LNCaP clone FGC (cell line): ENCODE measurements around the gene NRCAM.

Source experiments
- DNase-seq: peaks from one replicate; pipeline ENCODE4 v3.0.0-alpha.2; 2011; ENCODE audit warnings: low read depth
- H3K4me3 ChIP-seq: 2 replicates; pipeline ENCODE4 v1.5.1; 2011; ENCODE audit warnings: mild to moderate bottlenecking, low read depth, low read length, control low read depth
- TF ChIP-seq, protein P1 (sequence below): IDR thresholded peaks from 2 replicates; pipeline ENCODE4 v1.5.1; 2012; ENCODE audit warnings: mild to moderate bottlenecking; ENCODE audit not compliant: control insufficient read depth, insufficient read depth; ENCODE audit errors: extremely low read depth

NRCAM gene

DNA sequence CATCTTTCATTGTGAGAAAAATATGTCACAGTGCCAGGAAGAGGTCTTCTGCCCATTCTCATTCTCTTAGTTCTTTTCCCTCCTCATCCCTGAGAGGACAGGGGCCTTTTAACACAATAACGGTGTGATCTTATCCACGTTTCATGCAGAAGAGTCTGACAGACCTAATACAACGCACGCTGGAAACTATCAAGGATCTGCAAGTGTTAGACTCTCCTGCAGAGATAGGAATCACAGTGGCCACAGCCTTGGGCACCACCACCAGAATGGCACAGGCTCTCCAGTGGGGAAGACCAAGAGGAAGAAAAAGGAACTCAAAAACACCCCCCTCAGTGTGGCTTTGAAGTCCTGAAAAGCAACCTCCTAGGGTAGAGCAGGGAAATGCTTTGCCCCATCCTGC is 253.5 kb downstream of the NRCAM start:
- H3K4me3 ChIP-seq, result no peak overlapping the region
- no peak for DNase-seq
- TF ChIP-seq, protein P1, sequence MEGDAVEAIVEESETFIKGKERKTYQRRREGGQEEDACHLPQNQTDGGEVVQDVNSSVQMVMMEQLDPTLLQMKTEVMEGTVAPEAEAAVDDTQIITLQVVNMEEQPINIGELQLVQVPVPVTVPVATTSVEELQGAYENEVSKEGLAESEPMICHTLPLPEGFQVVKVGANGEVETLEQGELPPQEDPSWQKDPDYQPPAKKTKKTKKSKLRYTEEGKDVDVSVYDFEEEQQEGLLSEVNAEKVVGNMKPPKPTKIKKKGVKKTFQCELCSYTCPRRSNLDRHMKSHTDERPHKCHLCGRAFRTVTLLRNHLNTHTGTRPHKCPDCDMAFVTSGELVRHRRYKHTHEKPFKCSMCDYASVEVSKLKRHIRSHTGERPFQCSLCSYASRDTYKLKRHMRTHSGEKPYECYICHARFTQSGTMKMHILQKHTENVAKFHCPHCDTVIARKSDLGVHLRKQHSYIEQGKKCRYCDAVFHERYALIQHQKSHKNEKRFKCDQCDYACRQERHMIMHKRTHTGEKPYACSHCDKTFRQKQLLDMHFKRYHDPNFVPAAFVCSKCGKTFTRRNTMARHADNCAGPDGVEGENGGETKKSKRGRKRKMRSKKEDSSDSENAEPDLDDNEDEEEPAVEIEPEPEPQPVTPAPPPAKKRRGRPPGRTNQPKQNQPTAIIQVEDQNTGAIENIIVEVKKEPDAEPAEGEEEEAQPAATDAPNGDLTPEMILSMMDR, result no peak

DNA sequence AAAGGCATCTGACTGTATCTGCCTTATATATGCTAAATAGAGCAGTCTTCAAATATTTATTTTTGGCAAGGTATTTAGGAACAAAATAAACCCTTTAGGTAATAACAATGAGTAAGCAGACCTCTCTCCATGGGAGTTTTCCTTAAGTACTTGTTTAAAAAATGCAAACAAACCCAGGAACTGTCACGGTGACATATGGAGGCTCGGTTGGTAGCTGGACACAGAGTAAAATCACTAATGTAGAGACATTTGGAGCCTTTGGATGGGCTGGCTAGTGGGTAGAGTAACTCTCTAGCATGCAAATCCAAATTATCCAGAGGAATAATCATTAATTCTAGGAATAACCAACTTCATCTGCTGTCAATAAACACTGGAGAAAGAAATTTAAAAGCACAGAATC is 254.5 kb downstream of the NRCAM start:
- DNase-seq, result no peak
- H3K4me3 ChIP-seq, result no peak overlapping the region

DNA sequence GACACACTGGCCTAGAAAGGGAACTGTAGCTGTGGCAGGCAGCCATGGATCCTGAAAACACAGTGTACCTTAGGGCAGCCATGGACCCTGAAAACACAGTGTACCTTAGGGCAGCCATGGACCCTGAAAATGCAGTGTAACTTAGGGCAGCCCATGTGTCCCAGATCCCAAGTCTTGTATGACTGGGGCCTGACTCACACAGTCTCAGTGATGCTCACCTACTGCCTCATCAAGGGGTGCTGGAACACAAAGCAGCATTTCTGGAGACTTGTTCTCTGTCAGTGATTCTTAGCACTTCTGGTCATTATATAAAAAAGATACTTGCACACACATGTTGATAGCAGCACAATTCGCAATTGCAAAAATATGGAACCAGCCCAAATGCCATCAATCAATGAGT is 255.9 kb downstream of the NRCAM start:
- no peak for DNase-seq
- TF ChIP-seq, protein P1, result no peak
- H3K4me3 ChIP-seq, result no peak overlapping the region

More for the DNA sequence above, 254.5 kb downstream of the NRCAM start:
- TF ChIP-seq, protein P1, result no peak

DNA sequence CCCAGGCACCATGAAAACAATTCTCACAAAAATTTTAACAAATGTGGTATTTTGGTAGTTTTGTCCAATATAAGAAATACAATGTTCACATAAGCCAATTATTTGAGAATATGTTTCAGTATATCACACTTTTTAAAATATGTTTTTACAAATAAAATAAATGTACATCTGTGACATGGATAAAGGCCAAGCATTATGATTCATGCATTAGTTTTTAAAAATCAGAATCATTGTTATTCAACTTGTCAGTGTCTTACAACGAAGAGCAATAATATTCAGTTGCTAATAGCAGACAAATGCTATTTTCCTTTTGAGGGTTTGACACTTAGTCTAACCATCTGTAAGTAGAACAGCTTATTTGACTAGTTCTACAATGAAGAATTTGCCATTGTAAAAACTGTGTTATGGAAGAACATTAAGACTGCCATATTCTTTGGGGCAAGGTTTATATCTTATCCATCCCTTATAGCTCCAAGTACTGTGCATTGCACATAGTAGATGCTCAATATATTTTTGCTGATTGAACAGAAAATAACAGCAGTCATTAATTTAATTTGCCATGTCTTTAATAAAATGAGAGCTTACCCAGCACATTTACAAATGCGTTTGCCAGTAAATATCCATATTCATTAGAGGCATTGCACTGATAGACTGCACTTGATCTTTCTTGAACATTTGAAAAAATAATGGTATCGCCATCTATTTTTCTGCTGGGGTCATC is 258.7 kb downstream of the NRCAM start:
- no peak overlapping the region for H3K4me3 ChIP-seq
- TF ChIP-seq, protein P1, result no peak
- DNase-seq, result no peak

DNA sequence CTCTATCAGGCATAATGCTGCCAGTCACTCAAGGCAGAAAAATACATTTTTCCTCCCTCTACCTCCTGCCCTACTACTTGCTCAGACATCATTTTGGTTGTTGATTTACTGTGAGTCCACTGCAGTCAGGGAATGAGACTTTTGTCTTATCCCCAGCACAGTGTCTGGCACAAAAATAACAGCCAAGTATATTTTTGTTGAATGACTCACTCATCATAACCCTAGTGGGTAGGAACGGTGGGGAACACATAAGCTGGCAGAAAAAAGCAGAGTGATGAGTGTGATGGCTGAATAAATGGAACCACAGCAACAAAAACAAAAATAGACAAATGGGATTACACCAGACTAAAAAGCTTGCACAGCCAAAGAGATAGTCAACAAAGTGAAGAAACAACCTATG is 260.2 kb downstream of the NRCAM start:
- no peak overlapping the region for H3K4me3 ChIP-seq
- TF ChIP-seq, protein P1, result no peak
- no peak for DNase-seq

DNA sequence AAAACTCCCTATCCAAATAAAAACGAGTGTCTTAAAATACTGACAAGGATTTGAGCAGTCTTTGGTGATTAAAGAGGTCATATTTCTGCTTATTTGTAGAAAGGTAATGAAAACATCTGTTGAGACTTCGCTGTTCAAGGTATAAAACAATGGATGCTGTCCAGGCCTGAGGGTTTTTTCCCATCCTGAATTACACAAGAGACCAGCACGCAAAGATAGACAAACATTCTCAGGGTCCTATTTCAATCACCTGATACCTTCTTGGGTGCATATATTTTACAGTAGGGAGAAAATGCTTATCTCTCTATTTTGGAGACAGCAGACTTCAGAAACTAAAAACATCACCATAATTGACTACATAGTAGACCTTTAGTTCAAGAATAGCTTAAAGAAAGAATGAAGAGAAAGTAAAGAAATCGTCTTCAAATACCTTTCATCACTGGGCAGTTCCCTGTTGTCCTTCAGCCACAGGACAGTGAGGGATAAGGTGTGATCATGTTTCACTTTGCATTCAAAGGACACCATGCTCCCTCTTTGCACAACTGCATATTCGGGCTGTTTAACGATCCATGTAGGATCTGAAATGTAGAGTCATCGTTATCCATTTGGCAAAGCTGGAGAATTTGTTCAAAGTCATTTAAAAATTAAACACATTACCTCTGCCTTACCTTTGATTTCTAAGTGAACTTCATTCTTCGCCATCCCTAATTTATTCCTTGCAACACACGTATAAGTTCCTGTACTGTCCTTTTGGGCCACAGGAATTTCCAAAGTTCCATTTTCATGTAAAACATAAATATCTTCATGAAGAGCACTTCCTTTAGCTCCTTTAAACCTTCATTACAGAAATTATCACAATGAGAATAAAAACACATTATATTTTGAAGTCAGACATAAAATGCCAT is 262.4 kb downstream of the NRCAM start:
- DNase-seq, result no peak
- H3K4me3 ChIP-seq, result no peak overlapping the region
- TF ChIP-seq, protein P1, result no peak
